HG03565 (cell line): Measurements from ENCODE around the gene COL8A2.

Experiments used
- ATAC-seq: cut with Tn5 transposase; IDR thresholded peaks from one replicate; pipeline ENCODE4 v1.9.1; 2021; ENCODE audit warnings: mild to moderate bottlenecking, moderate library complexity; ENCODE audit not compliant: unreplicated experiment

The COL8A2 gene

DNA sequence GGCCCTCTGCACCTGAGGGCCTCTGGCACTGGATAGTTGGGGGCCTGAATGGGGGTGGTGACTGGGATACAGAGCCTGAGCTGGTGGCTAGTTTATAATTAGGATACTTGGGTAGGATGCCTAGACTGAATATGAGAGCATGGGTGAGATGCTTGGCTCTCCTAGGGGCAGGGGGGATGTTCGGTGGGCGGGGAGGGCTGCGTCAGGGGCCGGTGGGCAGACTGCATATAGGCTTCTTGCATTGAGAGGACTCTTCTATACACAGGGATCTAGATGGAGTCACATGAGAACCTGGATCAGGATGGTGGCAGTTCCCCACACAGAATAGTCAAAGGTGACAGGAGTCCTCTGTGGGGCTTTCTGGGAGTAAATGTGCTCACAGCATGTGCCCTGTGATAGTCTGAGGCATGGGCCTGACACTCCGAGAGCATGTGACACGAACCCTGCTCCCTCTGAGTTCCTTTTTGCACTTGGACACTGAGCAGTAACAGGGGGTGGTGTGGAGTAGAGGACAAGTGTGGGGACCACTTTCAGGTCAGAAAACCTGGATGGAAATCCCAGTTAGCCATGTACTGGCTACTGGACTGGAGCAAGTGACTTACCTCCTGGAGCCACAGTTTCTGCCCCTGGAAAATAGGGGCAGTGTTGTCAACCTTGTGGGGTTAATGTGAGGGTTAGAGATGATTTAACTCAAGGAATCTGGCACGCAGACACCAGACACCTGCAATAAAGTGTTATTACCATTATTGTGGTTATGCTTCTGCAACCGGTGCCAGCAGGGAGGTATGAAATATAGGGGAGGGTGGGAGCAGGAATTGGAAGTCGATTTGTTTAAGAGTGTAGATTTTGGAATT is 33.2 kb upstream of the COL8A2 start:
- no peak for ATAC-seq

- ATAC-seq = no peak
These were observed 32.3 kb upstream of the COL8A2 start for GRCh38 chr1:36157115-36157903.

DNA sequence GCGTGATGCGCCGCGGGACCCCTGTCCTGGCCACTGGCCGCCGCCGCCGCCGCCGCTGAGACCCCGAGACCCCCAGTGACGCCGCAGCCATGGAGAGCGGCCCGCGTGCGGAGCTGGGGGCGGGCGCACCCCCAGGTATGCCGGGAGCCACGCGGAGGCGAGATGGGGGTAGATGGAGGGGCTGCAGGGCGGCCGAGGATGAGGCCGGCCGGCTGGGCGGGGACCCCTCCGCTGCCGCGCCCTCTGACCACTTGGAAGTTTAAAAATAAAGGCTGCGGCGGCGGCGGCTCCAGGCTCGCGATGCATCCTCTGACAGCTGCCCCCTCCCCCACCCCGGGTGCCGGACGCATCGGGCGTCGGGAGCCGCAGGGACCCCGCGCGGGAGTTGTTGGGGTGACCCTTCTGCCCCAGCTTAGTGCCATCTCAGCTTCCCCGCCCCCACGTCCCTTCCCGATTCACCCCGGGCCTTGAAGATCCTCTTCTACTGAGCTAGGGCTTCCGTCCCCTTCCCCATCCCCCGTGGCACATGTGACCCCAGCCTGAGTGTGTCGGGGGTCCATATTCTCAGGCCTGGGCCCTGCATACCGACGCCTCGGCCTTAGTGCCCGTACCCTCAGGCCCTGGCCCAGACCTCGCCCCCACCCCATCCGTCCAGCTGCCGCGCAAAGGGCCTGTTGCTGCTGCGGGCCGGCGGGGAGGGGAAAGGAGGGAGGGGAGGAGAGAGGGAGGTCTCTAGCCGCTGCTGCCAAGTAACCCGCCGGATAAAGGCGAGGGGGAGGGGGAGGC is 31.5 kb upstream of the COL8A2 start:
- ATAC-seq = no peak

DNA sequence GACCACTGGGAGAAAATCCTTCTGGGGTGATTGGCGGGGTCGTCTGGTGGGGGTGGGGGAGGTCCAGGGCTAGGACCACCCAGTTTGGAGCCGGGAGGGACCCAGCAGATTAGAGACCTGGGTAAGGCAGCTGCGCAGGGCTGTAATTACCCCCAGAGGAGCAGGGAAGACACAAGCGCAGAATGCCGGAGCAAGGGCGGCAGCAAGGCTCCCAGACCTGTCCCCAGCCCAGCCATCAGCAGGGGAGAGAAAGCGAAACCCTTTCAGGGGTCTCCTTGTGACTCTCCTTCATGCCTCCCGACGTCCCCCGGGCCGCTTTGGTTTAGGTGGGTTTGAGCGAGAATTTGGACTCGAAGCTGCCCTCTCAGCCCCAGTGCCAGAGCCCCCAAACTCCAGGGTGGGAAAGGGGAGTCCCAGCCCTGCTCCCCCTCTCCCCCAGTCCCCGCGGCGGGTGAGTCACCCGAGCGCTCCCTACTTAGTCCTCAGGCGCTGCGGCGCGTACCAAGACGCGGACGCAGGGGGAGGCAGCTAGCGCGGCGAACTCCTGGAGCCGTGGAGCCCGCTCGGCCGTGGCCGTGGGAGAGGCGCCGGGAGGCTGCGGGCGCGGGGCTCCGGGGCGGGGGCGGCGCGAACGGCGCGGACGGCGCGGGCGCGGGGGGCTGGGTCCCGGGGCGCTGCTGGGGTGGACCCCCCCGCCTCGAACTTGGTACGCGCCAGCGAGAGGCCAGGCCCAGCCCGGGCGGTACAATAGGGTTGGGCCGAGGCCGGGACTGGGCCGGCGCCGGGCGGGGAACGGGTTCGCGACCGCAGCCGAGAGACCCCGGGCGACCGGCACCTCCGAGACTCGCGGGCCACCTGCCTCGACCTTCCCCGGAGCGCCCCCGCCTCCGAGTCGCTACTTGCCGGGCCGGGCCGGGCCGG is 30.6 kb upstream of the COL8A2 start, which contains the start of gene MAP7D1:
TSS of gene MAP7D1 (plus strand) at position 753 of the 921 bp plus-strand sequence. CDS start 258 bp downstream, outside the sequence.
- peak; percentile 41 for ATAC-seq

- ATAC-seq = no peak
These were observed 29.9 kb upstream of the COL8A2 start for GRCh38 chr1:36154765-36155407.

DNA sequence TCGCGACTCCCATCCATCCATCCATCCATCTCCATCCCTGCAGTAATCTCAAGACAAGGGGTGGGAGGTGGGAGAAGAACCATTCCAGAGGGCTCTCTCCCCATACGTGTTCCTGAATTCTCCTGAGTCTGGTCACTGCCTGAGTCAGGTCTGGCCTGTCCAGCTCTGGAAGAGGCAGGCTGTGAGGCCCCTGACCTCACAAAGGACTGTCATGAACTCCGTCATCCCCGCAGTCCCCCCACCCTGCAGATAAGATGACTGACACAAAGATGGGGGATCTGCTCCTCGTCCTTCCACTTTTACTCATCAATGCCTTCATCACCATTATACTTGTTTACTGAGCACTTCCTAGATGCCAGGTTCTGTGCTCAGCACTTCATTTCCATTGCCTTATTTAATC is 29.3 kb upstream of the COL8A2 start:
- ATAC-seq = no peak

DNA sequence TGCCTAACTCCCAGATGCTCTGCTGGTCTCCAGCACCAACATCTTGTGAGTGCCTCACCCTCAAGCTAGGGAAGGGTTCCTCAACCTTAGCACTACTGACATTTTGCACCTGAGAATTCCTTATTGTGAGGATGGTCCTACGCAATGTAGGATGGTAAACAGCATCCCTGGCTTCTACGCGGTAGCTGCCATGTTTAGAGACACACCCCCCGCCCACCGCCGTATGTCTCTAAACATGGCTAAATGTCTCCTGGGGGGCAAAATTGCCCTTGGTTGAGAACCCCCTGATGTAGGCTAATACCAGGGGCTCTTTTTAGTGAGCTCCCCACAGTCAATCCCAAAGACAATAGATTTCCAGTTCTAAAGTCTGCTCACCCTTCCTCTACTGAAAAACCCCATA is 28.5 kb upstream of the COL8A2 start:
- no peak for ATAC-seq

DNA sequence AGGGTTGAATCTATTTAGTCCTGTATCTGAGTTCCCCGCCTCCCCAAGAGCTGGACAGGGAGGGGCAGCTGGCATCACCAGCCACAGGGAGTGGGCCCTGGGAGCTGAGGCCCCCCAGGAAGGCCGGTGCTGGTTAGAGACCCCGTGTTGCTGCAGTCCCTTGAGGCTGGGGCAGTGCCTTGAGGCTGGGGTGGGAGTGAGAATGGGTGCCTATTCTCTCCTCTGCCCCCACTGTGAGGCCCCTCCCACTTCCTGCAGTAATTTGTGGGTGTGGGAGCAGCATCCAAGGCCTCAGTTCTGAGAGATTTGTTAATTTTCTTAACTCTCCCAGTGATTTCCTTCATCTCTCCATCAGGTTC is 26.8 kb upstream of the COL8A2 start:
- no peak for ATAC-seq

DNA sequence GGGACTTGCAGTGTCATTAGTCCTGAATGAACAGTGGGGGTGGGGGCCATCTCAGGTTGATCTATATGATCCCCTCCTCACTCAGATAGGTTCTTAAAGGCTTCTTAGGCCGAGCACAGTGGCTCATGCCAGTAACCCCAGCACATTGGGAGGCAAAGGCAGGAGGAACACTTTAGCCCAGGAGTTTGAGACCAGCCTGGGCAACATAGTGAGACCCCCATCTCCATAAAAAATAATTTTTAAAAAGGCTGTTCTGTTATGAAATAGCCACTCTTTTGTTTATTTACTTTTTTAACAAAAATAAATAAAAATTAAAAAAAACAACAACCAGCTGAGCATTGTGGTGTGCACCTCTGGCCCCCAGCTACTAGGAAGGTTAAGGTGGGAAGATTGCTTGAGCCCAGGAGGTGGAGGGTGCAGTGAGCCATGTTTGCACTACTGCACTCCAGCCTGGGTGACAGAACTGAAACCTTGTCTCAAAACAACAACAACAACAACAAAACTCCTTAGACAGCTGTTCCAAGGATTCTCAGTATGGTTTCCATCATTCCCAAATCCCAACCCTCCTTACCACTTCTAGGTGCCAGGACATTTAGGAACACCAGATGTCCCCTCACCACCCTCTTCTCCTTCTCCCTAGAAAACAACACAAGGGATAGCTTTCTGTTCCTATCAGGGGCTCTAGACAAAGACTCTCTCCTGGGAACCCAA is 26.3 kb upstream of the COL8A2 start:
- no peak for ATAC-seq

DNA sequence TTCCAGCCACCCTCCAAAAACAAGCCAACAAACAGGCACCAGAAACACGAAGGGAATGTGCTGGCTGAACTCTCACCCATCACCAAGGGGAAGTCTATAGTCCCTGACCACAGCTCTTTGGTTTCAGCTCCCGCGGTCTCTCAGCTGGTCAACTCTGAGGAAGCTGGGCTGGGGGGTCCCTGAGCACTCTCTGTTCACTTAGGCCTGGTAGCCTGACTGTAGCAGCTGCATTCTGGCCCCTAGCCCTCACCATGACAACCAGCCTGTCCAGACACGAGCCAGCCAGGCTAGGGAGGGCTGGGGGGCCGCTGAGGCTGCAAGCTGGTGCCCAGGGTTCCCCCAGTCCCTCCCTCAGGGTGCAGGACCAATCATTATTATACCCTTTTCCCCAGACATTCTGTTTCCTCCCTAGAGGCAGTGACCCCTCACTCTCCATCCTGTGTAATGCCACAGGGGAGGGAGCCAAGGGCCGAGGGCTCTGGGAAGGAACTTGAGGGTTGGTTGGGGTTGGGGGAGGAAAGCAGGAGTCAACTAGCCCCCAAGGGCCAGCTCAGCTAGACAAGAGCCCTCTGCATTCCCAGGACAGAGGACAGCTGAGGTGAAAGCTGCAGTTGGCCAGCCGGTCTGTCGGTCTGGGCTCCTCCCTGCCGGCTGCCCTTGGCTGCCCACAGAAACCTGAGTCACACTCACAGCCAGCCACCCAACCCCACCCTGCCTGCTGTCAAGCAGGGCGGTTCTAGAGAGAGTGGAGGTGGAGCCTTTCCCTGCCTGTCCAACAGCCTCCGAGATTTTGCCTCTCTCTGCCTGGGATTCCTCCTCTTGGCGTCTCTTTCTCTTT is 25.5 kb upstream of the COL8A2 start:
- ATAC-seq = peak; percentile 39

GRCh38 chr1:36149973-36150295 is 24.9 kb upstream of the COL8A2 start:
- no peak for ATAC-seq

DNA sequence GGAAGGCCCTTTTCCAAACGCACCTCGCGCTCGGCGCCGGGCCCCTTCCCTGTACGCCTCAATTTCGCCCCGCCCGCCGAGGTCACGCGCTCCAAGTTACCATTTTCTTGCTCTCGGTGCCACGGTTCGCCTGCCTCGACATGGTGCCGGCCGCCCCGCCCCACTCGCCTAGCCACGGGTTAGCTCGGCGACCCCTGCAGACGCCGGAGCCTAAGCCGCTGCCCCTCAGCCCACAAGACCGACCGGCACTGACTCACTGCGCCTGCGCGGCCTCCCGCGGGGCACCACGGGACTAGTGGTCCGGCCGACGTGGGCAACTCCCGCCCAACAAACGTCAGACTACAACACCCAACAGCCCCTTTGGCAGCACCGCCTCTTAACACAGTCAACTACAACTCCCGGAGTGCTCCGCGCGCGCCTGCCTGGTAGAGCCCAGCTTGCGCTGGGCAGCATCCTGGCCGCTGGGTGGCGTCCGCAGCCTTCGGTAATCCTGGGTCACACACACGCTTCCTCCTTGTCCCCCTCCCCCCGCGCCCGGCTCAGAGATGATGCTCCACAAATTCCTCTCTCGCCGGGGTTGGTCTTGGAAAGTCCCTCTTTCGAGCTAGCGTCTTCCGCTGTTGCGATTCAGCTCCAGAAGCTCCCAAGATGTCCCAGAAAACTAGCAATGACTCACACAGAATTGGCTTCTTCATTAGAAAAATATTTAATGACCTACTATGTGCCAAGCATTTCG is 24.4 kb upstream of the COL8A2 start, which contains the start of gene TRAPPC3:
TSS of gene TRAPPC3 (minus strand) at position 250 of the 736 bp plus-strand sequence. CDS start at position 142, 108 bp downstream.
- peak; percentile 86 for ATAC-seq

- ATAC-seq = no peak
These were observed 23.8 kb upstream of the COL8A2 start for GRCh38 chr1:36148821-36149236.

- ATAC-seq = no peak
These were observed 19.4 kb upstream of the COL8A2 start for GRCh38 chr1:36144413-36144812.

DNA sequence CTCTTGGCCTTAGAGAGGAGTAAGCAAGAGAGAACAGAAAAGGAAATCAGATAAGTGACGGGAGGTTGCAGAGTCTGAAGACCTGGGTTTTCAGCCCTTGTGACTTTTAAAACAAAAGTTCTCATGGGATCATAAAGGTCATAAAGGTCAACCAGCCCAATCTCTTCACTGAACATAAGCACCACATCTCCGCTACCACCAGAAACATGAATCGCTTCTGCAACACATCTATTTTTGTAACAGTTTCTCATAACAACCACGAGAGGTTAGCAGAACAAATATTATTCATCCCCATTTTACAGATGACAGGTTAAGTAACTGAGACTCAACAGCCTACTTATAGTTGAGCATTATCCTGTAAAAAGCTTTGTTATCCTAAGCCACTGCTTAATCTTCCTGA is 18.4 kb upstream of the COL8A2 start:
- ATAC-seq = peak; percentile 43

DNA sequence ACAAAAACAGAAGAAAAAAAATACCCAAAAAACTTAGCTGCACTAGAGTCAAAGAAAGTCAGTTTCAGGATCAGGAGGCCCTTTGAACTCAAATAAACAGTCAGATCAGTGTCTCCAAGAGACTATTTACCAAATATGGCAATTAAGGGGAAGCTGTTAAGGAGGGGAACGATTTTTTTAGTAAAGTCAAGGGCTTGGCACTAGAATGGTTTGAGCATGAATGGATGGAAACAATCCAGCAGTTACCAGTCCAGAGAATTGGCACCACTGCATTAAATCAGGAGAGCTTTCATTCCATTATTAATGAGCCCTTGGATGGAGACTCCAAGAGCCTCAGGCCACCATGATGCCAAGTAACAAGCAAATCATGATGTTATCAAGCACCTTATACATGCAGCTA is 17.1 kb upstream of the COL8A2 start:
- ATAC-seq = no peak

- no peak for ATAC-seq
These were observed 14.5 kb upstream of the COL8A2 start for GRCh38 chr1:36139521-36139920.

- ATAC-seq = no peak
These were observed 12.8 kb upstream of the COL8A2 start for GRCh38 chr1:36137776-36138175.
